ENCODE measurements around the gene GRM1.
"Not testable (repeated sequence)": the region's sequence is repeated elsewhere in the genome, so short reads cannot be mapped to it uniquely, and the experiment has no call there.

The GRM1 gene

DNA sequence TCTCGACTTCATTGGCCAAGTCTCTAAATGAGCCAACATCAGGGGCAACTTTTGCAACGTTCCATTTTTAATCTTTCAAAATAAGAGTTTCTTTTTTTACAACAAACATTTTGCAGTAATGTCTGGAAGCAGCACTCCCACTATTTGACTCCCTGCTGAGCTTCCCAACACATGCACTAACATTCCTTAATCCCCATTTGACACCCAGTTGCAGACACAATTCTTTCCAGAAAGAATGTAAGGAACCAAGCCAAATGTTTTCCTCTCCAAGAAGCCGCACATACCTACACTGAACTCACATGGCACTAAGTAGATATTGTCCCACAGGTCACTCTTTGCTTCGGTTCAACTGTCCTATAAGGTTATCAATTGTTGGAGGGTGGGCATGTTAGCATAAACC, 165.6 kb downstream of the GRM1 start:
- no peak for DNase-seq

DNA sequence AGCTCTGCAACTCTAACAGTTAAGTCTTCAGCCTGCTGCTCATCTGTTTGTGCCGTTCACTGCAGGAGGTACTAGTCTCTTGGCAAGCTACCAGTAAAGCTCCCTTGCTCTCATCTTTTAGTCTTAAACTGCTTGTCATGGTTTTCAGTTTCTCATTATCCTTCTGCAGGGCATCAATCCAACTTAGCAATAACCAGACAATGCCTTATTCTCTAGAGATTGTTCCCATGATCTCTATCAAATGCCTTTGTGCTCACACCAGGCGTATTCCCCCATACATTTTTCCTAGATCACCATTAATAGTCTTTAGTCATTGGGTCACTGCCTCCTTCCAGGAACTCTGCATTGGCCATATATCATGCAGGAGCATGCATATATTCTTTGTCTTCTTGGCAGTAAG, 171.3 kb downstream of the GRM1 start:
- no peak for DNase-seq

DNA sequence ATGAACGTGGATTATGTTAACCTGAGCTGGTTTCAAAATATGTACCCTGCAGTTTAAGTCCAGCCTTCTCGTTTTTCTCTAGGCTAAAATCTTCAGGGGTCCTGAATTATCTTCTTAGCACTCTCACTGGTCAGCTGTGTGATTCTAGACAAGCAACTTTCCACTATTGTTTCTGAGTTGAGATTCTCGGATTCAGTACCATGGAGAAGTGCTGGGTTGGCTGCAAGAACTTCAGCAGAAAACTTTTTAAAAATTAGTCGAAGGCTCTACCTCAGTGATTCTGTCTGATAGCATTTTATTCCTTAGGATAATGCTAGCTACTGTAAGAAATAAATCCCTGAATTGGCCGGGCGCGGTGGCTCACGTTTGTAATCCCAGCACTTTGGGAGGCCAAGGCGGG, 173.7 kb downstream of the GRM1 start:
- DNase-seq: no peak

DNA sequence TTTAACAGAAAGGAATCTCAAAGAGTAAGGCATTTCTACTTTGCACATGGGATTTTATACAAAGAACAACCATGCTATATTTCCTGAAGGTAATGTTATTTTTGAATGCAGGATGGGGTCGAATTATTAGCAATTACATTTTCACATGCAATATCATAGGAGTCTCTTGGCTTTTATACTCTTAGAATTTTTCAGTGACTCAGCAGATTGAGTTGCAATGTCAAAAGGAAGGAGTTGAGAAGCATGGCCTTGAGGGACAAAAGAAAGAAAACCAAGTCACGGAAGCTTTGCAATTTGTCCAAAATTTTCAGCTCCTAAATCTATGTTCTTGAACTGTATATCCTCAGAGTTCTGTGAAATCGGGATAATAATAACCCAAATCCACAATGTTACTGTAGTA, 181.1 kb downstream of the GRM1 start:
- no peak for DNase-seq

DNA sequence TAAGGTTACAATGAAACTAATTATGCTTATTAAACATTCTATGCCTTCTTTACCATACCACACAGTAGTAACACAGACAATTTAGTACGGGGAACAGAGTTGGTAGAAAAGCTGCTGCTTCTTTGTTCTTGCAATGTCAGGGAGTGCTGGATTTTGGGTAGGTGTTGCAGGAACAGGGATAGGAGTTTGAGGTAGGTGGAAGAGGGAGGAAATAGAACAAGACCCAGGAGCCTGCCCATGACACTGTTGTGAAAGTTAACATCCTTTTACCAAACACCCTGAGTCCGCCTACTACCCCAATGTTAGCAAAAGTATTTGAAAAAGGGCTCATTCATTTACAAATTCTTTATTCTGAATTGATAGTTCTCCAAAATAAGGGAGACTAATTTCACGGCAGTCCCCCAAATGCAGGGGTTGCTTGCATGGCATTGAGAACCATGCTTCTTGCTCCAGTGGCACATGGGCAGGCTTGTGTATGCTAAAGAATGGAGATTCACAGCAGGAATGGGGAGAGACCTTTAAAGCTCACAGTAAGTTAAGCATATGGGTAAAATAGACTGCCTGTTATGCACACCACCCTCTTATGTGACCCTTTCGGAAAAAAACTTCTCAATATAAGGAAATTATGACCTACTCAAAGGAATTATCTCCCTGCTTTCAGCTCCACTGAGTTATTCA, 181.7 kb downstream of the GRM1 start:
- DNase-seq: no peak

DNA sequence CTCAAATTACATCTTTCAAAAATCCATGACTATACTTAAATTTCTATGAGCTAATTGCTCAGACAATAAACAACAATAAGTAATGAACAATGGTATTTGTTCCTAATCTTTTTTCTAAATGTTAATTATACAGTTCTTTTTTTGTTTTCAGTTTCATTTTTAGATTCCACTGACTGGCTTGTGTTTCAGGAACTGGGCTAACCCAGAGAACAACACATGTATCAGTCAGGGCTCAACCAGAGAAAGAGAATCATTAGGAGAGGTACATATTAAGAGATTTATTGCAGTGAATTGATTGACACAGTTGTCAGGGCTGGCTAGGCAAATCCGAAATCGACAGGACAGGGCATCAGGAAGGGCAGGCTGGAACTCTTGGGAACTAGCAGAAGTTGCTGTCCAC, 182.8 kb downstream of the GRM1 start:
- DNase-seq: no peak

DNA sequence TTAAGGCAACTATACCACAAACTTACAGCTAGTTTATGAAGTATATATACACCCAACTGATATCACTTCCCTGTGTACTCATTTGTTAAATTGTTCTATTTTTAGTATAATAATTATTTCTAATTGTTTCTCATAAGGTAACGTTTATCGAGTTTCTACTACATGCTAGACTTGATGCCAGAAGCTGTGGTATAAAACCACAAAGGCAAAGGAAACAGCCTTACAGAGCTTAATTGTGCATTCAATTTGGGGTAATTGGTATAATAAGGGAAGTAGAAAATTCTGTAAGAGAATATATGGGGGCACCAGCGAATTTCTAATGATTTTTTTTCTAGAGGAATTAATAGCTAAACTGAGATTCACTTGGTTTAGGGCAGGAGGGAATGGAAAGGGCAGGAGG, 183.9 kb downstream of the GRM1 start:
- DNase-seq: no peak

DNA sequence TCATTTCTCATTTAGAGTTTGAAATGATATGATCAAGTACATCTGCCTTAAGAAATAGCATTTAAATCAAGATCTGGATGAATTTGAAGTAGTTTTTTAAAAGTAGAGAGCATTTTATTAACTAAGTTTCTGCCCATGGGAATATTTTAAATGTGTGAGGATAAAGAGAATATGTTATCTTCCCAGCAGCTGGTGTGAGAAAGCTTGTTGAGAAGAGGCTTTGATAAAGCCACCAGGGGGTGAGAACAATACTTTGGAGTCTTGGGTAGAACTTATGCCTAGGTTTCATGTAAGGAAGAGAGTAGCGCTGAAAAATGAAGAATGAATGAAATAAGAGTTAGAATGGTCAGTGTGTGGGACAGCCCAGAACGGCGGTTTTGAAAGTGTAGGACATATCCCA, 190.2 kb downstream of the GRM1 start:
- DNase-seq: no peak

DNA sequence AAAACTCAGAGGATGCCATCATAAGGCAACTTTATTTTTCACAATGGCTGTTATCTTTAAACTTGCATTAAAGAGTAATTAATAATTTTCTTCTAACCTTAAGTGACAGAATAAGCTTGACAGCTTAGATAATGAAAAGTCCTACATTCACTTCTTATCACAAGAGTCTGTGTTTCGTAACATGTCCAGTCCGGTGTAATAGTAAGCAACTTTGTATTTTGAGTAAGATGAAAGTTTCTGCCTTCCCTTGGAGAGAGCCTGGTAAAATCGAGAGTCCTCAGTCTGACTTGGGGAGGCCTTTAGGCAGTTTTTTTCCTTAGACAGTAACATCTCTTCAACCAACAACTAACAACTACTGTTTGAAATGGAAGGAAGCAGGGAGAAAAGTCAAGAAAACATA, 195.6 kb downstream of the GRM1 start:
- no peak for DNase-seq

DNA sequence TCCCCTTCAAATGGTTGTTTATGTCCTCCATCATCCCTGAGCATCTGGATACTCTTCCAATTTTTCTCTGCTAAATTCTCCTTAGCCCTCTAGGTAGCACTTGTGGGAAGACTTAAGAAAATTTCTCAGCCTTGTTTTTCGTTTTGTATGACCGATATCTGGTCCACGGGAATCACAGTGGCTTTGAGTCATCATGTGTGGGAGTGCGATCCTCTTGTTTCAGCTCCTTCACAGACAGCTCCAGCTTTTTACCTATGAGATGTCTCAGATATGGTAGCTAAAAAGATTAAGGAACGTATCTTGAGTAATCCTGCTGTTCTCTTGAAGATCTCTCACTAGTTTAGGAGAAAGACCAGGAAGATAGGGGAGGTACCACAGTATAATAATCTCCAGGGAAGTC, 196.1 kb downstream of the GRM1 start:
- no peak for DNase-seq

DNA sequence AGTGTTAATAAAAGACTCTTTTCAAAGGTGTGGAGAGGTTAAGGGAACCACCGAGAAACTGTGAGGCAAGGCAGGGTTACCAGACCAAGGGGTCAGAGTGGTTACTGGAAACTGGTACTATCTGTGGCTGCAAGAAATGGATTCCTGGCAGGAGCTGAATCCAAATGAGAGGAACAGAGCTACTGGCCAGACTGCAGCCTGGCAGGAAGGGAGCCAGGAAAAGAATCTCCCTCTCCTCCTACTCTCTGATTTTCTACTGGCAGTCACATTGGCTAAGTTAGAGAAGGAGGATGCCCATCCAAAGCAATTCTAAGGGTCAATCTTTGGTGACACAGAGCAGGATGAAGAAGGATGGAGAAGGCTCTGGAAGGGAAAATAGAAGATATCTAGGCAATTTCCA, 211.5 kb downstream of the GRM1 start:
- DNase-seq: no peak

DNA sequence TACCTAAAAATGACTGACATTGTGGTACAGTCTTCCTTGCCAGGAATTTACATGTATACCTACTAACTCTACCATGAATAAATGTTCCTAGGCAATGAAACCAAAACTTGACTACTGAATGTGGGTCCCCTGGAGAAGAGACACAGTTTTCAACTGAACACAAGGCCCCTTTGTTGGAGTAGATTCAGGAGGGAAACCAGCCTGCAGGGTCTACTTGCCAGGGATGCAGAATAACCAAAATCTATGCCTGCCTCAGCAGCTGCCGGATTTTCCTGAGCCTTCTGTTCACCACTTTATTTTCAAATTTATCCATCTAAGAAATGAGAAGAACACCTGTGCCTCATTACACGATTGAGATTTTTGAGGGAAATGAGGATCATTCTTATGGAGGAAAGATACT, 211.9 kb downstream of the GRM1 start:
- DNase-seq: no peak

DNA sequence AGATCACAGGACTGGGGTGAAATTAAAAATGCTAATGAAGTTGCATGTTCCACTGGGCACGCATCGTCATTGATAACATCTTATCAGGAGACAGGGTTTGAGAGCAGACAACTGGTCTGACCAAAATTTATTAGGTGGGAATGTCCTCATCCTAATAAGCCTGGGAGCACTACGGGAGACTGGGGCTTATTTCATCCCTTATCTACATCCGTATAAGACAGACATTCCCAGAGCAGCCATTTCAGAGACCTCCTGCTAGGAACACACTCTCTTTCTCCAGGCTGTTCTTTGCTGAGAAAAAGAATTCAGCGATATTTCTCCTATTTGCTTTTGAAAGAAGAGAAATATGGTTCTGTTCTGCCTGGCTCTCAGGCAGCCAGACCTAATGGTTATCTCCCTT, 214.8 kb downstream of the GRM1 start:
- not testable (repeated sequence) for DNase-seq

DNA sequence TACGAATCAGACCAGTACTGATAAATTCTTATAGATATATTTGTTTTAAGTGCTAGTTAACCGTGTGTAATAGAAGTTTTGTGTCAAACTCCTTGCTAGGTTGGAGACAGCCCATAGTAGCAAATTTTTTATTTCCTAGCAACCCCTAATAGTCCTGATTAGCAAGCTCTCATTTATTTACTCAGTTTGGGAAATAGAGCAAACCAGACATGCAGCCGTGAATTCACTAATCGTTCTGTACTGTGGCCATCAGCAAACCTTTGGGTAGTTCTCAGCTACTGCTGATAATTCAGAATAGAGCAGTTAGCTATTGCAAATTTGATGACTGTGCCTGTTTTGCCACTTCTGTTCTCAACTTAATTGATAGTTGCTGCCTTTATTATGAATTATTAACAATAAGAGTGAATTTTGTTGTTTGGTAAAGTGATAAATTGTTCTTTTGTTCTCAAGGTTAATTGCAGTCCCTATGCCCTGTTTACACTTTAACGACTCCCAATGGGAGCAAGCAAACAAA, 215.8 kb downstream of the GRM1 start:
- no peak for DNase-seq

DNA sequence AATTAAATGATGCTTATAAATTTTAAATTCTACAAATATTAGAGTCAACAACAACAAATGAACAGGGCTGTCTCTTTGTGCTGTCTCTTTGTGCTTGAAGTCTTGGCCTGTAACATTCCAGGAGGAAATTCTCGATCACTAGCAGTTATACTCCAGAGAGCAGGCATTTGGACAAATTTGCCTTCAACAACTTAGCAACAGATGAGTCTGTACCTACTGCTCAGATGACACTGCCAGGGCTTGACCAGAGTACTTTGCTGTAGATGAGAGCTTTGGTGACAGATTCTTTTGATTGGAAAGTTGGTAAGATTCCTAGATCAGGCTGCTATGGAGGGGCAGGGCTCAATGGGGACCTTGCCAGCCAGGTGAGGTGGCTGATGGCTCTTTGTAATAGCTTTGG, 217.2 kb downstream of the GRM1 start:
- no peak for DNase-seq

DNA sequence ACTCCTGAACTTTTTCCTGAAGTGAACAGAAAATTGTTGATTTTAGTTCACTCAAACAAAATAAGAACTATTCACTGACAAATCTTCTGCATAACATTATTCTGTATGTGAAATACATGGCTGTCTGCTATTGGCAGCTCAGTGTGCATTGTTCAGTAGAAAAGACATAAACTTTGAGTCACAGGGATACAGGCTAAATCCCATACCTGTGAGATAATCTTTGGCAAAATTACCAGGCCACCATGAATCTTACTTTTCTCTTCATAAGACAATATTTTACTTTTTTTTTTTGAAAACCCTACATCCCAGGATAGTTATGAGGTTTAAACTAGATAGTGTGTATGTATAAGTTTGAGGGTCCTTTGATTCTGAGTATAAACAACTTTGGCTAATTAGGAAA, 224.8 kb downstream of the GRM1 start:
- DNase-seq: no peak

DNA sequence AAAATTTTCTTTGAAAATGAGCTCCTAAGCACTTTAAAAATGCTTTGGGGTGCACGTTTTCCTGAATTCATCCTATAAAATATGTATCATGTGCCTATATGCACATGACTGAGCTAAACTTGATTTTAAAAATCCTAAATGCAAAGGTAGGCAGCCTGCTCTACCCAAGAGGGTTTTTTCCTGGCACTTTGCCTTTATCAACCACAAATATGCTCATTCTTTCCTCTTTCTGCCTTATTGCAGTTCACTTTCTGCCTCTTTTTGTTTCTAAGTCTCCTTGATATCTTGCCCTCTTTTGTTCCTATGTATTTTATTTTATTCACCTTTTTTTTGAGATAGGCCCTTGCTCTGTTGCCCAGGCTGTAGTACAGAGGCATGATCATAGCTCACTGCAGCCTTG, 229.3 kb downstream of the GRM1 start:
- DNase-seq: no peak

DNA sequence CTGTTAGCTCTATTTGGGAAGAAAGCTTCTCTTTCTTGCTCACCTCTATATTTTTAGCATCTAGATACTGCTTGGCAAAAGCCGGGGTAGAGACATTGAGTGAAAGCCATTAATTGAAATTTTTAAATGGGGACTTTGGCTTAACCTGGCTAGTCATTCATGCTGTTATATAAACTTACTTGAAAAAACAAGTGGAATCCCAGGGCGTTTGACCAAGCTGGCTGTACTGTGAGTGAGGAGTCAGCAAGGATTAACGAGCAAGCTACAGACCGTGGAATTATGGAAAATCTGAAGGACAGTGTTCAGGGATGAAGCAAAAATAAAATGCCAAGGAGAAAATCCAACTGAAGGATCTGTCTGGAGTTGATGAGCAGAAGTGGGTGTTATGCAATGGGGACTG, 232.0 kb downstream of the GRM1 start:
- no peak for DNase-seq

DNA sequence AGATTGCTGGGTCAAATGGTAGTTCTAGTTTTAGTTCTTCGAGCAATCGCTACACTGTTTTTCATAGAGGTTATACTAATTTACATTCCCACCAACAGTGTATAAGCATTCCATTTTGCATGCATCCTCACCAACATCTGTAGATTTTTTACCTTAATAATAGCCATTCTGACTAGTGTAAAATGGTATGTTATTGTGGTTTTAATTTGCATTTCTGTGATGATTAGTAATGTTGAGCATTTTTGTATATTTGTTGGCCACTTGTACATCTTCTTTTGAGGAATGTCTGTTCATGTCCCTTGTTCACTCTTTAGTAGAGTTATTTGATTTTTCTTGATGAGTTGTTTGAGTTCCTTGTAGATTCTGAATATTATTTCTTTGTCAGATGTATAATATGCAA, 236.2 kb downstream of the GRM1 start:
- no peak for DNase-seq

DNA sequence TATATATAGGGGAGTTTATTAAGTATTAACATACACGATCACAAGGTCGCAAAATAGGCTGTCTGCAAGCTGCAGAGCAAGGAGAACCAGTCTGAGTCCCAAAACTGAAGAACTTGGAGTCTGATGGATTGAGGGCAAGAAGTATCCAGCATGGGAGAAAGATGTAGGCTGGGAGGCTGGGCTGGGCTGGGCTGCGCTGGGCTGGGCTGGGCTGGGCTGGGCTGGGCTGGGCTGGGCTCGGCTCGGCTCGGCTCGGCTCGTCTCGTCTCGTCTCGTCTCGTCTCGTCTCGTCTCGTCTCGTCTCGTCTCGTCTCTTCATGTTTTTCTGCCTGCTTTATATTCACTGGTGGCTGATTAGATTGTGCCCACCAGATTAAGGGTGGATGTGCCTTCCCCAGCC, 238.6 kb downstream of the GRM1 start:
- DNase-seq: no peak

DNA sequence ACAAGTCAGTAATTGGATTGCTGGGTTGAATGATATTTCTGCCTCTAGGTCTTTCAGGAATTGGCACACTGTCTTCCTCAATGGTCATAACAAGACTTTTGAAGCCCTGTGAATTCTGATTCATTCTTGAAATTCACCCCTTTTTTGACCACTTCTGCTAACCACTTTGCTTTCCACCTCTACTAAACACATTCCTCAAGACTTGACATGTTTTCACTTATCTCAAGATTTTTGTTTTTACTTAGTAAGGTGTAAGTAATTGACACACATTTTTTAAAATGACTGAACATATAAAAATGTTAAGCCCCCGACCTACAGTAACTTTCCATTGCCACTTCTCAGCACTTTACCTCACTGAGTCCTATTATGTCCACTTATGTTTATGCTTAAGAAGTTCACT, 239.1 kb downstream of the GRM1 start:
- no peak for DNase-seq

DNA sequence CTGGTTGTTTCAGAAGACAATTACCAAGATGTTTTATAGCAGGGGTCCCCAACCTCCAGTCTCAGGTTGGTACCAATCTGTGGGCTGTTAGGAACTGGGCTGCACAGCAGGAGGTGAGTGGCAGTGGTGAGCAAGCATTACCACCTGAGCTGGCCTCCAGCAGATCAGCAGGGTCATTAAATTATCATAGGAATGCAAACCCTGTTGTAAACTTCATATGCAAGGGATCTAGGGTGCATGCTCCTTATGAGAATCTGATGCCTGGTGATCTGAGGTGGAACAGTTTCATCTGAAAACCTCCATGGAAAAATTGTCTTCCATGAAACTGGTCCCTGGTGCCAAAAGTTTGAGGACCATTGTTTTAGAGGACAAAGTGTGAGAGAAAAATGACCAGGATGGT, 240.6 kb downstream of the GRM1 start:
- no peak for DNase-seq

DNA sequence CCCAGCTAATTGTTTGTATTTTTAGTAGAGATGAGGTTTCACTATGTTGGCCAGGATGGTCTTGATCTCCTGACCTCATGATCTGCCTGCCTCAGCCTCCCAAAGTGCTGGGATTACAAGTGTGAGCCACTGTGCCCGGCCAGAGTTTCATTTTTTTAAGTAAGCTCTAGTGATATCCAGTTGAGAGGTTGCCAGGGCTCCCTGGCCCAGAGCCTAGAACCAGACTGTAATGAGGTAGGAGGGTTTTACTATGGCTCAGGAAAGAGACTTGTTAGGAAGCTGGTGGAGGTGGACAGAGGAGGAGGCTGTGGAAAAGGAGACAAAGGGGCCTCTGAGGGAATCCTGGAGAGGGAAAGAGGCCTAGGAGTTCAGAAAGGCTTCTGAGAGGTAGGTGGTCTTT, 242.3 kb downstream of the GRM1 start:
- not testable (repeated sequence) for DNase-seq

DNA sequence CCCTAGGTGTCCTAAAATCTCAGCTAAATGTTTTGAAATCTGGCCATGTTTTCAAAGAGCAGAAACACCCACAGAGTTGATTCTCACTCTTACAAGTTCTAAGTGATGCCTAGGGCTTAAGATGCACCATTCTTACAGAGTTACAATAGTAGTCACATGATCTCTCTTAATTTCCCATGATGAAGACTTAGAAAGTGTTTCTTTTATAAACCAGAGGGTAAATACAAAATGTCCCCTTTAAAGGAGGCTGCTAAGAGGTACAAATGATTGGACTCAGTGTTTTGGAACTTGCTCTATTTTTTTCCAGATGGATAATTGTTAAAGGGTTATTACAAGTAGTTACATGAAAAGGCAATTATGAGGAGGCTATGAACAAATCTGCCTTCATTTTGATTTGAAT, 244.6 kb downstream of the GRM1 start:
- DNase-seq: no peak

DNA sequence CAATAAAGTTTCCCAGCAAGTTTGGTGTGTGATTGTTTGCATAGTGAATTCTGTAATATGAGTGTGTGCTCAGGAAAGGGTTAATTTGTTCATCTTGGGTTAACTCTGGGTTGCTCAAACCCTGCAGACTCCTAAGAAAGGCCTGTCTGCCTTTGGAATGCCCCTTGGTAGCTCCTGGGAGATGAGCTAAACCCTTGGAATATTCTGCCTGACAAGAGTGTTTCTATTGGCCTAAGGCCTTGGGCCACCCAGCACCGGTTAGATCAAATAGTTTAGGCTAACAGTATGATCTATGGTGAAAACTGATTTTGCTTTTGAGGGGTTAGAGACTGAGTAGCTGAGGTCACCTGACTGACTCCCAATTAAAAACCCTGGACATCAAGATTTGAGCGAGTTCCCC, 248.3 kb downstream of the GRM1 start:
- no peak for DNase-seq
